Bronchial smooth muscle cell (primary cell): Measurements from ENCODE around the gene CNP. TPM values are rescaled to one million over a fixed set of nuclear protein-coding genes. Genes with fewer than 3 reads are reported as not detected.

Experiments
- total RNA-seq: library from RNA; depleted of rRNA; stranded (reverse); fragments of >200 nt; gene quantifications from 2 replicates; pipeline ENCODE4 v1.2.1, GENCODE V29; 2014

The CNP gene
- total RNA-seq: 53.4 and 62.3 TPM in 2 replicates

DNA sequence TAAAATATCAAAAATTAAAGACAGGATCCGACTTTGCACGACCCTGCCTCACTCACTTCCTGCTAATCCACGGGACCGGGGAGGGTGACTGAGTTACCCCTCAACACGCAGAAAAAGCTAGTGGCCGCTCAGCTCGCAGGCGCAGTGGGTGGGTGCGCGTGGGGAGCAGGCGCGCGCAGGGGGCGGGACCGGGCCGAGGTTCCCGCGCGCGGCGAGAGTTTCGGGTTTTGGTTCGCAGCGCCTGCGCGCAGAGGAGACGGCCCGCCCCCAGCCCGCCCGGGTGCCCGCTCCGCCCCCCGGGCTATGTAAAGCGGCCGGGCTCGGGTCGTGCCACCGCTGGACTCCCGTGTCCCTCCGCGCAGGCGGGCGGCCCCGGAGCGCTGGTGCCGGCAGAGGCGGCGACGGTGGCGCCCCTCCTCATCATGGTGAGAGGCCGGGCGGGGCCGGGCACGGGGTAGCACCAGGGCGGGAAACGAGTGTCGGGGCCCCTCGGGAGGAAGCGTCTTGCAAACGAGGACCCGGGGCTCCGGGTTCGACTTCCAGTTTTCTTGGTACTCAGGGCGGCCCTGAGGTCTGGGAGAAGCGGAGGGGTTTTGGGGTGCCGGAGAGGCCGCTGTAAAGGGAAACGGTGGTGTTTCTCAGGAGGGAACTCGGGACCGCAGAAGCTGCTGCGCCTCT, at the start of gene CNP:
CNP (plus strand) TSS at position 333 of the 678 bp plus-strand sequence; CDS start at position 423, 90 bp downstream.

DNA sequence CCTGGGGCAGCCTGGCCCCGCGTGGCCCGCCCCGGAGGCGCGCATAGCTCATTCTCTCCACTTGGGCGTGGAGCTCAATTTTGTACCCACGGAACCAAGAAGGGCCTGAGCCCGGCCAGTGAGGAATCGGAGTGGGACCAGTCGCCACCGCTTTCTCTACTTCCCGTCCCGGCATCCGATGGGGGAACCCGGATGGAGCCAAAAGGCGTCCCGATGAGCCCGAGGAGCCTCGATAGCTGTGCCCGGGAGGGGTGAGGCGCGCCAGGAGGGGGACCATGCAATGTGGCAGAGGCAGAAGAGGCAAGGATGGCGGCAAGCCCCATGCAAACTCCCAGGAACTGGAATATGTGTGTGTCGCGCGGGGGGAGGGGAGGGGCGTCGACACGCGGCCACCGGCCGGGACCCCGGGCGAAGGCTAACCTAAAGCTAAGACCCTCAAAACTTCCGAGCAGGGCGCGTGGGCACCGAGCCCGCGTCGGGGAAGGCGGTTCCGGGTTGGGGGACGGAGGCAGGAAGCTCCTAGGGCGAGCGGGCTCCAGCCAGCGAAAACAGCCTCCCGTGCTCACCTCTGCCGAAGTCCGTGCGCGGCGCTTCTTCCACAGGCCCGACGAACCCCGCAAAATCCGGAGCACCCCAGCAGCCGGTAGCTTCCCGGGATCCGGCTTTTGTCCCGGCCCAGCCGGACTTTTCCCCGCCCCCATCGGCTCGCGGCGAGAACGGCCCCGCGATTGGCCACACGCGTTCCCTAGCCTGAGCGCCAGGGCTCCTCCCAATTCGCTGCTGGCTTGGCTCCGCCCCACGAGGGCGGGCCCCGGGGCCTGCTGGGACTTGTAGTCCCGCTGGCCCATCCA, 48.1 kb upstream of the CNP start, which contains the start of gene ACLY:
ACLY (minus strand) TSS at position 638 of the 851 bp plus-strand sequence. CDS start 5,078 bp downstream, outside the sequence.

DNA sequence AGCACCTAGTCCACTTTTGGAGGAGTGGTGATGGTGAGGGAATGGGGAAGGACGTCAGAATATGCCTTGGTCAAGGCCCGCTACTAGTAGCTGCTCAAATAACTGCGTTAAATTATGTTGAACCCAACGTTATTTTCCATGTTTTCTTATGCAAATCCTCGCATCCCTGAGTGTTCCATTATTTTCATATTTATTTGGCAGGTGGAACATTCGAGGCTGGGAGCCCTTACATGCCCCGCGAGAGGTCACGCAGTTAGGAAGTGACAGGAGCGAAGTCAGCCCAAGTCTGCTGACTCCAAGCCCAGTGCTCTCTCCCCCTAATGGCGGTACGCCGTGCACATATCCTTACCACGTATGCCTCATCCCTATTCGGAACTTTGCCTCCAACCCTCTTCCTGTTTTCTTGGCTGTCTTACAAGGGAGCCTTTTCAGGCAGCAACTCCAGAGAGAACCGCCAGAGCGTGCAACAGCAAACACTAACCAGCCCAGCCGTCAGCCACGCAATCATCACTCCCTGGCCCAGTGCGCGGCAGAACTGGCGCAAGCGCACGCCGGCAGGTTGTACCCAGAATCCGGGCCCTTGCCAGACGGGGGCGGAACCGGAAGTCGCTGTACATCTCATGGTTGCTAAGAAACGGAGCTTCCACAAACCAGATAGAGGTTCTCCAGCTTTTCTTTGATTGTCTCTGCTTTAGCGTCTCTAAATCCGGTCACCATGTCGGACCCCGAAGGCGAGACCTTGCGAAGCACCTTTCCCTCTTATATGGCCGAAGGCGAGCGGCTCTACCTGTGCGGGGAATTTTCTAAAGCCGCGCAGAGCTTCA, 36.4 kb upstream of the CNP start, which contains the start of gene ODAD4:
ODAD4 (plus strand) TSS at position 609 of the 824 bp plus-strand sequence; CDS start at position 716, 107 bp downstream.

DNA sequence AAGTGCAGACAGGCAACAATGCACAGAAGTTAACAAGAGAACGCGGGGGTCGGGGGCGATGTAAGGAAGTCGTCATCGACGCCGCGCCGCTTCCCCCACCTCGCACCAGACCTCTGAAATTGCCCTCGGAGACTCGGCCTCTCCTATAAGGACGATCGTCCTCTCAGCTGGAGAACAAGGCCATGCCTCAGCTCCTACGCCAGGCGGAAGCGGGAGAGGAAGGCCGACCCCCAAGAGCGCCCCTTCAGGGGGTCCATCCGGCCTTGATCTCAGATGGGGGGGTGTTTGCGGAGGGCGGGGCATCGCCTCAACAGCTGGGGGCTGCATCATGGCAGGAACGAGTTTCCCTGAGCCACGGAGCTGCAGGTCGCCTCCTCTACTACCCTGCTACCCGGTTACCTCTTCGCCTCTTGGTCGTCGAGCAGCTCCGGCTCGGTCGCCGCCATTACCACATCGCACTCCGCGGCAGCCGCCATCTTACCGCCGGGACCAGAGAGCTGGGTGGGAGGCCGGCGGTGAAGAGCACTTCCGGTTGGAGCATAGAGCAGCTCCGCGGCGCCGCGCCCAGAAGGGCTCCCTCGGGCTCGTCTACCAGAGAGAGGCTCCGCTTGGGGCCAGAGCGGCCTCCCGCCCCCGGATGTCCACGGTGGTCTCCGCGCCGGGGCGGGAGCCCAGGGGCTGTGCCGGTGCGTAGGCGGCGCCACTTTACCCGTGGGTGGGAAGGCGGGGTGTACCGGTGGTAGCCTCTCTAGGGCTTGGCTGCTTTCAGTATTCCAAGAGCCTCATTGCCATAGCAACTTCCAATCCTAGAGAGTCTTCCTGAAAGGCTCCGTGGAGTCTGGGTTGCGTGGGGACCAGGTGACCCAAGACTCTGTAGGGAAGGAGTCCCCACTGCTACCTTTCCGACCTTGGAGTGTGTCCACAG, 50.6 kb downstream of the CNP start, which contains the start of gene DNAJC7:
DNAJC7 (minus strand) TSS at position 499 of the 925 bp plus-strand sequence; CDS start at position 476, 23 bp downstream.

DNA sequence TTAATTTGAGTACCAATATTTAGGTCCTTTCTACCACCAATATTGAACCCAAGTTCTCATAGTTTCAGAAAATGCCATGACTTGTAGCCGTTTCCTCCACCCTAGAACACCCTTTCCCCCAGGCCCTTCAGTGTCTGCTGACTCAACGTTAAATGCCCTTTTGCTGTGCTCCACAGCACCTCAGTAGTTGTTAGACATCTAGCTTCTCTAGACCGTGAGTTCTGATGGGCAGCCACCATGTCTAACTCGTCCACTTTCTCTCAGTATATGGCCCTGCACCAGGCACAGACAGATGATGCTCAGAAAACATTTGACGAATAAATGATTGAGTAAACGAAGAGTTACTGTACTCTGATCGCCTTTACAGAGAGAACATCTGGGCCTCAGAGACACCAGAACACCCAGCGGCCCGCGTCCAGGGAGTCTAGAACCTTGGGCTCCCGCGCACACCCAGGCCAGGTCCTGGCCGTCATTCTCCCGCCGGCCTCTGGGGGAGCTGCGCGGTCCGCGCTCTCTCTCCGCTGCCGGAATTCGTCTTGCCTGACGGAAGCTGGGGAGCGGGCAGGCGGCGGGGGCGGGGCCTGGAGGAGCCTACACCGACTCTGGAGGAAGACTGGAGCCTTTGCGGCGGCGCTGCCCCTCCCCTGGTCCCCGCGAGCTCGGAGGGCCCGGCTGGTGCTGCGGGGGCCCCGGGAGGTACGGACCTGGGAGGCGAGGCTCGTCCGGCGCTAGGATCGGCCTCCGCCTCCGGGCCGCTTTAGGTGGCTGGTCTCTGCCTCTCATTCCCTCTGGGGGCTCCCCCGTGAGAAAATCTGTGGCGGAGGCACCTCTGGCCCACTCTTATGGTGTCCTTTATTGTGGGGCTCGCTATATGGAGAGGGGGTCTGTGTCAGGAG, 53.2 kb downstream of the CNP start, which contains the start of gene NKIRAS2:
NKIRAS2 (plus strand) TSS at position 582 of the 896 bp plus-strand sequence. CDS start 1,488 bp downstream, outside the sequence.

Other genes starting within 250 kb of the CNP start
- under 0.01 and 0.26 TPM in 2 replicates for gene HAP1, start 232.2 kb upstream of the CNP start, total RNA-seq
- 3.0 and 9.5 TPM in 2 replicates for gene JUP, start 180.1 kb upstream of the CNP start, total RNA-seq
- gene P3H4, start 154.8 kb upstream of the CNP start, total RNA-seq: 44.1 and 49.2 TPM in 2 replicates
- 276 and 499 TPM in 2 replicates for gene FKBP10, start 153.8 kb upstream of the CNP start, total RNA-seq
- gene NT5C3B, start 130.6 kb upstream of the CNP start, total RNA-seq: 73.0 and 90.5 TPM in 2 replicates
- 0.16 and 0.17 TPM in 2 replicates for gene KLHL10, start 129.0 kb upstream of the CNP start, total RNA-seq
- 19.5 TPM in 2 replicates for gene KLHL11, start 101.4 kb upstream of the CNP start, total RNA-seq
- 107 and 119 TPM in 2 replicates for gene ACLY, start 47.8 kb upstream of the CNP start, total RNA-seq
- gene ODAD4, start 36.2 kb upstream of the CNP start, total RNA-seq: 0.26 and 1.1 TPM in 2 replicates
- 71.2 and 91.3 TPM in 2 replicates for gene DNAJC7, start 50.6 kb downstream of the CNP start, total RNA-seq
- gene NKIRAS2, start 53.3 kb downstream of the CNP start, total RNA-seq: 9.7 and 13.4 TPM in 2 replicates
- 0.32 and 0.34 TPM in 2 replicates for gene C17orf113, start 83.8 kb downstream of the CNP start, total RNA-seq
- gene ZNF385C, start 131.7 kb downstream of the CNP start, total RNA-seq: not detected in 2 replicates
- 9.1 and 14.7 TPM in 2 replicates for gene DHX58, start 145.9 kb downstream of the CNP start, total RNA-seq
- gene KAT2A, start 154.6 kb downstream of the CNP start, total RNA-seq: 4.7 and 5.6 TPM in 2 replicates
- not detected in 2 replicates for gene HSPB9, start 156.0 kb downstream of the CNP start, total RNA-seq
- gene RAB5C, start 188.2 kb downstream of the CNP start, total RNA-seq: 37.4 and 41.7 TPM in 2 replicates
- gene KCNH4, start 214.3 kb downstream of the CNP start, total RNA-seq: not detected in 2 replicates
- not detected in 2 replicates for gene HCRT, start 218.7 kb downstream of the CNP start, total RNA-seq
- gene GHDC, start 227.7 kb downstream of the CNP start, total RNA-seq: 4.1 and 13.2 TPM in 2 replicates